NCI-H524 (cell line): ENCODE results near the gene DGKG.

Source experiments
- DNase-seq, 2 experiments: peaks; one replicate each; lab custom pipeline; 2025; lab: John Stamatoyannopoulos, UW

DGKG gene

DNA sequence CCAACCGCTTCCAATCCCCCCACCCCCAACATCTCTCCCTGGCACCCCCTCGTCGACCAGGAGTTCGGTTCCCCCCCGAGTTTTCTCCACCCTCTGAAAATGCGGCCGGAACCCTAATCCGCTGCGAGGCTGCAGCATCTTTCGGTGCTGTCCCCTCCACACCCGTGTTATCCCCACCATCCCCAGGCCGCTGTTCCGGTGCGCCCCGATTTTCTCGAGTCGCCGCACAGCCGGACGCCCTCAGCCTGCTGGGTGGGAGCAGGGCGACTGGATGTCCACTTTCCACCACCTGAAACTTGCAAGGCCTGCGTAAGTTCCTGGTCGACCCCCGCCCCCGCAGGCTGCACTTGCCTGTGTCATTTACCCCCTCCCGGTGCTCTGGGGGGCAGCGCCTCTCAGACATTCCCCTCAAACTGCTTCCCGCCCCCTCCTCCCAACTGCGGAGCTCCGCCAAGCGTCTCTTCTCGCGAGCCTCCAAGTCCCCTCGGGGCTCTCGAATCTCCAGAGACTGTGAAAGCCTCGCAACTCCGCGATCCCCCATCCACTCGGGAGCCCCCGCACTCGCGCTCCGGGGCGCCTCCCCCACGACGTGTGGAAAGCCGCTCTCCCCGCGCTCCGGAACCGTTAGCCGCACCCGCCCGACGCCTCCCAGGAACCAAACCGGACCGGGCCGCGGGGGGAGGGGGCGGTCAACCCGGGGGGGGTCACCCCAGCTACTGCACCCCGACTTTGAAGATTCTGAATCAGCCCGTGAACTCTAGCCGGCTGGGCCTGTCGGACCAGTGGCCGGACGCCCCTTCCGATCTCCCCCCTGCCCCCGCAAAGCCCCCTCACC, 253.7 kb downstream of the DGKG start:
- peak in 1 of 2 experiments; percentile 40 for DNase-seq

- peak; percentile 50 to 81 for DNase-seq
Measured at GRCh38 chr3:186107215-186108105, 254.6 kb downstream of the DGKG start.

DNA sequence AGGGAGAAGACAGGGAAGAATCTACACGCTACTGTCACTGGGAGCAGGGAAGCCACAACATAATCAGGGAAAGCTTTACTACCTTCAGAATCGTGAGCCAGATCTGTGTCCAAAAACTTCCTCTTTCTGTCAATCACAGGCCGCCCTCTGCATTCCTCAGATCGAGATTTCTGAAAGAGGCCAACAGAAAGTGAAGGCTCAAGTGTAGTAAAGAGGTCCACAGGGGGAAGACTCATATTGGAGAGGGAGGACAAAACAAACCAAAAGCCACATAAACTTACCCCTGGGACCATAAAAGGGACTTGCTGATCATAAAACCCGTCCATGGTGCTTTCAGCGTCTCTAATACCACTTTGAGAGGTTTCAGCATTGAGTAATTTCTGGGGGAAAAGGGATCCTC, 256.5 kb downstream of the DGKG start:
- DNase-seq: no peak

GRCh38 chr3:186102687-186103086, 259.3 kb downstream of the DGKG start:
- no peak for DNase-seq

GRCh38 chr3:186100398-186100797, 261.6 kb downstream of the DGKG start:
- peak; percentile 40 to 59 for DNase-seq

- peak; percentile 98 to 99 for DNase-seq
Measured at GRCh38 chr3:186099178-186099577, 262.9 kb downstream of the DGKG start.

DNA sequence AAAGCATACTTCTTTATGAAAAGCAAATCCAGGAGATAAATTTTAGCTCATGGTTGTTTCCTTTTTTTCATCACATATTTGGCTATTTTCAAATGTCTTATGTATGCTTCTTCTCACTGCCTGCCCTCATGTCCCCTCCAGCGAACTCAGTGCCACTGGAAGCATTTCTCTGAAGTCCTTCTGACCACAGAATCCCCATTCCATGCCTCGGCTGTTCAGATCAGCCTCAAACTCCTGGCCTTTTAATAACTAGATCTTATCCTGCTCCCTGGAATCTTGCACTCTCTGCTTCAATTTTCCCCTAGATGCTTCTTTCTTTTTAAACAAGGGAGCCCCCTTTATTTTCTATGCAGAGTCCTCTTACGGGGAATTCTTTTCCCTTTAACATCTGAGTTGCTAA, 263.3 kb downstream of the DGKG start:
- DNase-seq: no peak

DNA sequence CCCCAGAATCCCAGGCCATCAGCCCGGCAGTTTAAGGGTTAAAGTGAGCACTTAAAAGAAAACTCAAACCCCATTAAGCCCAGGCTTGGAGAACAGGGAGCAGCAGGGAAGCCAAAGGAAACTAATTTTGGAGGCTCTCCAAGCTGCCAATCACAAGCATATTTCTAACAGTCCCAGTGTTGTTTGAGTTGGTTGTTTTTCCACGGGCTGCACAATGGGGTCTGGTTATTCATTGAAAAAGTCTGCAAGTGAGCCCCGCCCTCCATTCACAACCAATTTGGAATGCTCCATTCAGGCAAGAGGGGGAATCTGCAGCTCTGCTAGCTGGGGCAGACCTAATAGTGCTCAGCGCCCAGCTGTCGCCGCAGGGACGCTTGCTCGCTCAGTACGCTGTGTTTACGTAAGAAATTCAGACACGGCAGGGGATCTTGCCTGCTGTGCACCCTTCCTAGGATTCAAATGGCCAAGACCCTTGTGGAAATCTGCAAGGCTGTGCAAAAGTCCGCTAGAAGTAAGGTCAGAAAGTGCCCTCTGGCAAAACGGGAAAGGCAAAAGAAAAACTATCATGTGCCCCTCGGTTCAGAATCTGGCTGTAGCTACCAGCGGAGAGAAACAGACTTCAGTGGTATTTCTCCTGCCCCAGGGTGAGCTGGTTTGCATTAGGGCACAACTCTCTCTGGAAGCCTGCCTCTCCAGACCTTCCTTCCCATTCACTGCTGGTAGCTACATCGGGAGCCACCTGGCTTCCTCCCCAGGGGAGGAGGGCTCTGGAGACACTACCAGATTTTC, 264.2 kb downstream of the DGKG start:
- DNase-seq: peak; percentile 91 to 97

DNA sequence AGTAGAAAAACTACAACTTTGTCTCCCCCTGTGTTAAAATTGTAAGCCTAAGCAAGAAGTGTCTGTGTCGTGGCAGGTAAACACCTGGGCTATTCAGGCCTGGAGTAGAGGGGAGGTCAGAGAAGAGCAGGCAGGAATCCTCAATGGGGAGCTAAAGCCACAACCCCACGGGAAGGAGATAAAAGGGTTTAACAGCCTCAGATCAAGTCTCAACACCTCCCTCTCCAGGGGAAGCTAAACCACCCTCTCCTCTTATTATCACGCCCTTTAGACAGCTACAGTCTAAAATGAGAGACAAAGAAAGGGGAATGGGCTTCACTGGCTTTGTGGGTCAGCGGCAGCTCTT, 264.7 kb downstream of the DGKG start:
- DNase-seq: no peak
